T-helper 2 cell treated with Interferon-gamma antibody and Interleukin-4, amounts not matched to agents 5 μg/mL and 100 μg/mL, for 36 hours (primary cell): ENCODE results near the gene INPP5D.

Experiments used
- DNase-seq: peaks from one replicate; pipeline ENCODE4 v3.0.0; 2021; ENCODE audit warnings: low spot score
- H3K27ac Mint-ChIP-seq: one replicate; pipeline ENCODE4 v1.8.0; 2021; ENCODE audit warnings: mild to moderate bottlenecking, mixed read lengths
- H3K27me3 Mint-ChIP-seq: one replicate; pipeline ENCODE4 v1.8.0; 2021; ENCODE audit warnings: low read depth, mixed read lengths
- H3K36me3 Mint-ChIP-seq: one replicate; pipeline ENCODE4 v1.8.0; 2021; ENCODE audit warnings: low read depth, mixed read lengths
- H3K4me1 Mint-ChIP-seq: one replicate; pipeline ENCODE4 v1.8.0; 2021; ENCODE audit warnings: low read depth, mixed read lengths
- H3K4me3 Mint-ChIP-seq: one replicate; pipeline ENCODE4 v1.8.0; 2022; ENCODE audit warnings: mild to moderate bottlenecking, moderate library complexity, mixed read lengths
- H3K9me3 Mint-ChIP-seq: one replicate; pipeline ENCODE4 v1.8.0; 2021; ENCODE audit warnings: mixed read lengths

Gene INPP5D

DNA sequence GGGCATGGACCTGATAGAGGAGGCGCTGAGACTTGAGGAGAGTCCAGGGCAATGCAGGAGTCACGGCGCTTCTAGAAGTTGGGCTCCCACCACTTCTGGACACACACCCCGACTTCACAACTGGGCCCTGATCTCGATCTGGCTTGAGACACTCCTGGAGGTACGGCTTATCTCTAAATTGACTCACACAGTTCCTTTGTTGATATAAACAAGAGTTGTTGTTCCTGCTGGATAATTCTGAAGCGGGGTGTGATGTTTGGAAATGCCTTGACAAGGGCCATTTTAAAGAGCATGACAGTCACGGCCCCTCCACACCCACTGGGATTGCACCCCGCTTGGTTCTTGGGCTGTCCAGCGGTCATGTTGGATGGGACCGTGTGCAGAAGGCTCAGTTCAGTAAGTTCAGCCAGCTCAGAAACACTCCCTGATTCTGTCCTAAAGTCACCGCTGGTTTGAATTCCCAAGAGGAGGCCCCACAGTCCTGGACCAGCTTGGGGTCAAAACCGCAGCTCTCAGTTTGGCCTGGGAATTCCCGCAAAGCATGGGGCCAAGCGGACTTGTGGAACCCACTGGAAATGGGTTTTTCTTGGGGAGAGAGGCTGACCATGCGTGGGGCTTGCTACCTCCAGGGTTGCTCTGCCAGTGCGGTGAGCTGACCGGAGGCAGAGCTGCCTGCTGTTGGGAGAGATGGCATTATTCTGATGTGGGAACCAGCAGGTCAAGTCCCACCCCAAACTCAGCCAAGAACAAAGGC, 37.0 kb upstream of the INPP5D start:
- Mint-ChIP-seq H3K27ac (no peak overlapping the region), H3K36me3 (no peaks in the 10 kb centered on the region), H3K9me3 (no peaks in the 10 kb centered on the region), H3K4me1 (no peaks in the 10 kb centered on the region), H3K27me3 (peaks cover 6% of the 10 kb centered on the region), H3K4me3 (no peak overlapping the region)
- DNase-seq, result no peak

DNA sequence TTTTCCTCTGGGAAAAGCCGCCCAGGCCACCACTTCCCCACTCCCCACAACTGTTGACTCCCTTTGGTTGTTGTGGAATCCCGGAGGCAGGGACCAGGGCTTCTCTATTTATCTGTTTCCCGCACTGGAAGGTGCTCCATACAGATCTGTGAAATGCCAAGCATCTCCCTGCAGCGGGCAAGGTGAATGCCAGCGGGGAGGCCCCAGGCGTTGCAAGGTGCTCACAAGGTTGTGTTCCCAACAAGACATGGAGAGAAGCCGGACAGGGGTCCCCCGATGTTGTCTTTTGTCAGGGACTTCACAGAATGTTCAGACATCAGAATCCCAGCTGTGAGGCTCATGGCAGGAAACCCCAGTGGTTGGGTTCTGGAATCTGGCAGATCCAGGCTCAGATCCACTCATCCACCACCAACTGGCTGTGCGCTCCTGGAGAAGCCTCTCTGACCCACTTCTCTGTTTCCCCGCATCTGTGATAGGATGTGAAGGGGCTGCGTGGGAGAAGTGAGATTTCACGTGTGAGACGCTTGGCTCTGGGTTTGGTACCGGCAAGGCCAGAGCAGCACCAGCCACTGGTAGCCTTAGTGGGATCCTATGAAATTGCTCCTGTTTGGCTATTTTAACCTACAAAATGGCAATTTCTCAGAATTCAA, 36.3 kb upstream of the INPP5D start:
- no peak for DNase-seq
- Mint-ChIP-seq H3K27me3 (peaks cover 6% of the 10 kb centered on the region), H3K4me3 (no peak overlapping the region), H3K4me1 (no peaks in the 10 kb centered on the region), H3K36me3 (no peaks in the 10 kb centered on the region), H3K9me3 (no peaks in the 10 kb centered on the region), H3K27ac (no peak overlapping the region)

DNA sequence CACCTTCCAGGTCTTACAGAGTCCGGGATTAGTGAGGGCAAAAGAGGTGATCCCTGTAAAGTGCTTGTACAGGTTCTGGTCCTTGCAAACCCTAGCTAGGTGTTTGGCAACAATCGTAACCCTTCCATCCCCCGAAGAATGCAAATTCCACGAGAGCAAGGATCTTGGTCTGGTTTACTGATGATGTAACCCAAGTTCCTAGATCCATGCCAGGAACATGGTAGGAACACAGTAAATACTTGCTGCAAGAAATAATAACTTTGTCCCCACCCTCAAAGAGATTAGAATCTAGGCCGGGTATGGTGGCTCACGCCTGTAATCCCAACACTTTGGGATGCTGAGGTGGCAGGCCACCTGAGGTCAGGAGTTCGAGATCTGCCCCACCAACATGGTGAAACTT, 34.4 kb upstream of the INPP5D start:
- no peaks in the 10 kb centered on the region for H3K4me1 Mint-ChIP-seq
- no peaks in the 10 kb centered on the region for H3K36me3 Mint-ChIP-seq
- no peaks in the 10 kb centered on the region for H3K9me3 Mint-ChIP-seq
- H3K4me3 Mint-ChIP-seq, result no peak overlapping the region
- peaks cover 9% of the 10 kb centered on the region for H3K27me3 Mint-ChIP-seq
- H3K27ac Mint-ChIP-seq, result no peak overlapping the region
- no peak for DNase-seq

DNA sequence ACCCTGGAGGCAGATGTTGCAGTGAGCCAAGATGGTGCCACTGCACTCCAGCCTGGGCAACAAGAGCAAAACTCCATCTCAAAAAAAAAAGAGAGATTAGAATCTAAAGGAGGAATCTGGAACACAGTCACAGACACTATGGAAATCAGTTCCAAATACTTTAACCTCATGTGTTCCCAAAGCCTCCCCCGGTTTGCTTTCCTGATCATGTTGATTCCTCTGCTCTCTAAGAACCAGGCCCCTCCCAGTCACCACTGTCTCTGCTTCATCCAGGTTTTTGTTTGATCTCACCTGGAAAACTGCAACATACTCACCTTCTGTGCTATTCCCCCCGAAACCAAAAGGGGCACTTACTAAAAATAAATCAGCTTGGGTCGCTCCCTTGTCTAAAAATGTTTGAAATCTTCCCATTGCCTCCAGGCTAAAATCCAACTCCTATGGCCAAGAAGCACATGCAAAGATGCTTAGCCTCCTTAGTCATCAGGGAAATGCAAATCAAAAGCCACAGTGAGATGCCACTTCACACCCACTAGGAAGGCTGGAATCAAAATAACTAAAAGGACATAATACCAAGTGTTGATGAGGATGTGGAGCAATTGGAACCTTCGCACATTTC, 33.8 kb upstream of the INPP5D start:
- H3K9me3 Mint-ChIP-seq, result no peaks in the 10 kb centered on the region
- DNase-seq, result no peak
- no peaks in the 10 kb centered on the region for H3K36me3 Mint-ChIP-seq
- no peak overlapping the region for H3K27ac Mint-ChIP-seq
- no peak overlapping the region for H3K4me3 Mint-ChIP-seq
- H3K4me1 Mint-ChIP-seq, result no peaks in the 10 kb centered on the region
- H3K27me3 Mint-ChIP-seq, result peaks cover 9% of the 10 kb centered on the region

DNA sequence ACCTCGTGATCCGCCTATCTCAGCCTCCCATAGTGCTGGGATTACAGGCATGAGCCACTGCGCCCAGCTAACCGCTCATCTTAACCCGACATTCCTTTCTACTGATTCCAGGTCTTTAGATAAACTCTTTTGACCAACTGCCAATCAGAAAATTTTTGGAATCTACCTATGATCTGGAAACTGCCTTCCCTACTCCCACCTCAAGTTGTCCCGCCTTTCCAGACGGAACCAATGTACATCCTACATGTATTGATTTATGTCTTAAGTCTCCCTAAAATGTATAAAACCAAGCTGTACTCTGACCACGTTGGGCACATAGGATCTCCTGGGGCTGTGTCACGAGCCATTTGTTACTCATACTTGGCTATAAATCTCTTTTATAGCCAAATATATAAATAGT, 30.8 kb upstream of the INPP5D start:
- no peak for DNase-seq
- no peak overlapping the region for H3K4me3 Mint-ChIP-seq
- peaks cover 9% of the 10 kb centered on the region for H3K27me3 Mint-ChIP-seq
- no peak overlapping the region for H3K27ac Mint-ChIP-seq
- H3K36me3 Mint-ChIP-seq, result no peaks in the 10 kb centered on the region
- H3K4me1 Mint-ChIP-seq, result no peaks in the 10 kb centered on the region
- H3K9me3 Mint-ChIP-seq, result no peaks in the 10 kb centered on the region

DNA sequence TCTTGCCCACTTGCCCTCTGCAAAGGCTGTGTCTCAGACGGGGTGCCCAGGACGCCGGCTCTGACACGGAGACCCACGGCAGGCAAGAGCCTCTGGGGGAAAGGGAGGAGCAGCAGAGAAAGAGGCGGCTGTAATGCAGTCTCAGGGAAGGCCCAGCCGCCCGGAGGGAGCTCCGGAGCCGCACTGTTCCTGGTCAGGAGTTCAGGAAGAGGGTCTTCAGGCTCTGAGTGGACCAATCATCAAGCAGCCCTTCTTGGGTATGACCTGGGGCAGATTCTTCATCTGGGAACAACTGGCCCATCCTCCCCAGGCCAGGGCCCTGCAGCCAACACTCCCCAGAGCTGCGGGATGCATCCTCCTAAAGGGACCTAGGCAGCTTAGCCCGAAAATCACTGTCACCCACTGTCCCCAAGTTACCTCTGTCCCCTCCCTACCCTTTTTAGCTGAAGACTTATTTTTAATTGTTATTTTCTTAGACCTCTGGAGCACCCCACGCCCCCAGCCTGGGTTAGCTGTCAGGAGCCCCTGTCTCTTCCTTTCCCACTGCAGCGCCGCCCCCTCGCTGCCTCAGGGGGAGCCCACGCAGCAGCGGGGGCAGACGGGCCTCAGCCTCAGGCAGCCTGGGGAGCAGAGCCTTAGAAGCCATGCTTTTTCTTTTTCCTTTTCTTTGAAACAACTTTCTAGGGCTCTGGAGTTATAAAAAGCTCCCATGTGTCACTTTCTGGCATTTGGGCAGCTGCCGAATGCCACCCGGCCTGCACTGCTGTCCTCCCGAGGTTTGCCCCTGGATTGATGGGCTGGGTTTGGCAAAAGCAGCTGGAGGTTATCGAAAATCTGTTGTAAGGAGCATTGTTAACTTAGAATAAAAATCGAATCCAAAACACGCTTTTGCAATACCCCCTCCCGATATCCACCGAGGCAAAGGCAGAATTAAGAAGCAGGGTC, 28.3 kb upstream of the INPP5D start:
- DNase-seq, result no peak
- H3K4me1 Mint-ChIP-seq, result no peaks in the 10 kb centered on the region
- H3K27me3 Mint-ChIP-seq, result peaks cover 6% of the 10 kb centered on the region

DNA sequence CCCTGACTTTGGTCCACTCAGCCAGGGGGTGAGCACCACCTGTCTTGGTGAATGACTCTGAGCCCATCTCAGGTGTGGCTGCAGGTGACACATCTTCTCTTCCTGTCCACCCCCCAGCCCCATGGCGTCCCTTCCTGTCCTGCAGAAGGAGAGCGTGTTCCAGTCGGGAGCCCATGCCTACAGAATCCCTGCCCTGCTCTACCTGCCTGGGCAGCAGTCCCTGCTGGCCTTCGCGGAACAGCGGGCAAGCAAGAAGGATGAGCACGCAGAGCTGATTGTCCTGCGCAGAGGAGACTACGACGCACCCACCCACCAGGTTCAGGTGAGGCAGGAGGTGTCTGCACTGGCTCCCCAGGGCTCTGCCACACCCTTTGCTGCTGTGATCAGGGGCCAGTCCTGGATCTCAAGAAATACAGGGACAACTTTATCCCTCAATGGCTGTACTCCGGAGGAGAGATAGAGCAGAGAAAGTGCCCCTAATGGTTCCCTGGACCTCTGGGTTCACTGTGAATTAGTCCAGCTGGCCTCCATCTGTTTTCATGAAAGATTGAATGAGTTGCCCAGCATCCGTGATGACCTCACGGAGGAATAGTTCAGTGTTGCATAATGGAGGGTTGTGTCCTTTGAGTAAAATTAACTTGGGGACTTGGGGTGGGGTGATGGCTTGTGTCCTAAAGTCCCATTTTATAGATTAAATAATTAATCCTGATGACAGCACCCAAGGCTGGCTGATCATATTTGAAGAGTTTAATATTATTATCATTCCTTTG, 27.4 kb upstream of the INPP5D start, which contains the start of gene NEU2:
TSS of gene NEU2 (plus strand) at position 122 of the 770 bp plus-strand sequence. CDS start at position 122, 0 bp downstream.
- Mint-ChIP-seq H3K36me3 (no peaks in the 10 kb centered on the region), H3K27ac (no peak within 1 kb of the TSS), H3K9me3 (no peaks in the 10 kb centered on the region), H3K4me1 (no peaks in the 10 kb centered on the region), H3K27me3 (peaks cover 6% of the 10 kb centered on the region), H3K4me3 (no peak within 1 kb of the TSS)
- no peak for DNase-seq

More for the DNA sequence above, 28.3 kb upstream of the INPP5D start:
- no peaks in the 10 kb centered on the region for H3K36me3 Mint-ChIP-seq
- no peak overlapping the region for H3K4me3 Mint-ChIP-seq
- no peaks in the 10 kb centered on the region for H3K9me3 Mint-ChIP-seq
- H3K27ac Mint-ChIP-seq, result no peak overlapping the region

DNA sequence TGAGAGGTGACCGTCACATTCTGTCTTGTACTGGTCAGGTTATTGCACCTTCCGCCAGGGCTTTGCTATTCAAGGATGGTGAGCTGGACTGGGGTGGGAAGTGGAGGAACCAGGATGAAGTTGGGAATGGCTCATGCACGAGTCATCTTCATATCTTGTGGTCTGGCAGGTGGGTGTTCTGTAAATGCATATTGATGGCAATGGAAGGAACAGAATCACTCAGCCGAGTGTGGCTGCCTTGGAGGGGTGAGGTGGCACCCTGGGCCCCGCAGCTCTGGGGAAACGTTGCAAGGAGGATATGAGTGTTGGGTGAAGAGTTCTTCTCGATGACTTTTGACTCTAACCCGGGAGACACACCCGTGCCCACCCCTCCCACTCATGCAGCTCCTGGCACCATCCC, 26.5 kb upstream of the INPP5D start:
- Mint-ChIP-seq H3K4me3 (no peak overlapping the region), H3K9me3 (no peaks in the 10 kb centered on the region), H3K27me3 (peaks cover 3% of the 10 kb centered on the region), H3K4me1 (no peaks in the 10 kb centered on the region), H3K36me3 (no peaks in the 10 kb centered on the region), H3K27ac (no peak overlapping the region)
- no peak for DNase-seq

DNA sequence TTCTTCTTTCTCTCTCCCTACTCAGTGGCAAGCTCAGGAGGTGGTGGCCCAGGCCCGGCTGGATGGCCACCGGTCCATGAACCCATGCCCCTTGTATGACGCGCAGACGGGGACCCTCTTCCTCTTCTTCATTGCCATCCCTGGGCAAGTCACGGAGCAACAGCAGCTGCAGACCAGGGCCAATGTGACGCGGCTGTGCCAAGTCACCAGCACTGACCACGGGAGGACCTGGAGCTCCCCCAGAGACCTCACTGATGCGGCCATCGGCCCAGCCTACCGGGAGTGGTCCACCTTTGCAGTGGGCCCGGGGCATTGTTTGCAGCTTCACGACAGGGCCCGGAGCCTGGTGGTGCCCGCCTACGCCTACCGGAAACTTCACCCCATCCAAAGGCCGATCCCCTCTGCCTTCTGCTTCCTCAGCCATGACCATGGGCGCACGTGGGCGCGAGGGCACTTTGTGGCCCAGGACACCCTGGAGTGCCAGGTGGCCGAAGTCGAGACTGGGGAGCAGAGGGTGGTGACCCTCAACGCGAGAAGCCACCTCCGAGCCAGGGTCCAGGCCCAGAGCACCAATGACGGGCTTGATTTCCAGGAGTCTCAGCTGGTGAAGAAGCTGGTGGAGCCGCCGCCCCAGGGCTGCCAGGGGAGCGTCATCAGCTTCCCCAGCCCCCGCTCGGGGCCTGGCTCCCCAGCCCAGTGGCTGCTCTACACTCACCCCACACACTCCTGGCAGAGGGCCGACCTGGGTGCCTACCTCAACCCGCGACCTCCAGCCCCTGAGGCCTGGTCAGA, 25.9 kb upstream of the INPP5D start:
- H3K36me3 Mint-ChIP-seq, result no peaks in the 10 kb centered on the region
- no peak overlapping the region for H3K4me3 Mint-ChIP-seq
- DNase-seq, result no peak
- no peaks in the 10 kb centered on the region for H3K4me1 Mint-ChIP-seq
- no peak overlapping the region for H3K27ac Mint-ChIP-seq
- peaks cover 2% of the 10 kb centered on the region for H3K27me3 Mint-ChIP-seq
- H3K9me3 Mint-ChIP-seq, result no peaks in the 10 kb centered on the region

DNA sequence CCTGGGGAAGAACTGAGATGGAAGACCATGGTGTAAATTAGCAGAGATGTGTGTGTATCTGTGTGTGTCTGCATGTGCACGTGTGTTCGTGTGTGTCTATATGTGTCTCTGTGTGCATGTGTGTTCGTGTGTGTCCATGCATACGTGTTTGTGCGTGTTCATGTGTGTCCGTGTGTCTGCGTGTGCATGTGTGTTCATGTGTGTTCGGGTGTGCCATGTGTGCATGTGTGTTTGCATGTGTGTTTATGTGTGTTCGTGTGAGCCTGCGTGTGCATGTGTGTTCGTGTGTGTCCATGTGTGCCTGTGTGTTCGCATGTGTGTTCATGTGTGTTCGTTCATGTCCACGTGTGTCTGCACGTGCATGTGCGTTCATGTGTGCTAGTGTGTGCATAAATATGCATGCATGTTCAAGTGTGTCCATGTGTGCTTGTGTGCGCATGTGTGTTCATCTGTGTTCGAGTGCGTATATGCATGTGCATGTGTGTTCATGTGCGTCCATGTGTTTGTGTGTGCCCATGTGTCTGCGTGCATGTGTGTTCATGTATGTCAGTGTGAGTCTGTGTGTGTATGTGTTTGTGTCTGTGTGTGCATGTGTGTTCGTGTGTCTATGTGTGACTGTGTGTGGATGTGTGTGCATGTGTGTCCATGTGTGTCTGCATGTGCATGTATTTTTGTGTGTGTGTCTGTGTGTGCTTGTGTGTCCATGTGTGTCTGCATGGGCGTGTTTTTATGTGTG, 24.5 kb upstream of the INPP5D start:
- H3K27ac Mint-ChIP-seq, result no peak overlapping the region
- H3K36me3 Mint-ChIP-seq, result no peaks in the 10 kb centered on the region
- H3K4me1 Mint-ChIP-seq, result no peaks in the 10 kb centered on the region
- H3K27me3 Mint-ChIP-seq, result no peaks in the 10 kb centered on the region
- DNase-seq, result no peak
- H3K9me3 Mint-ChIP-seq, result no peaks in the 10 kb centered on the region
- no peak overlapping the region for H3K4me3 Mint-ChIP-seq

DNA sequence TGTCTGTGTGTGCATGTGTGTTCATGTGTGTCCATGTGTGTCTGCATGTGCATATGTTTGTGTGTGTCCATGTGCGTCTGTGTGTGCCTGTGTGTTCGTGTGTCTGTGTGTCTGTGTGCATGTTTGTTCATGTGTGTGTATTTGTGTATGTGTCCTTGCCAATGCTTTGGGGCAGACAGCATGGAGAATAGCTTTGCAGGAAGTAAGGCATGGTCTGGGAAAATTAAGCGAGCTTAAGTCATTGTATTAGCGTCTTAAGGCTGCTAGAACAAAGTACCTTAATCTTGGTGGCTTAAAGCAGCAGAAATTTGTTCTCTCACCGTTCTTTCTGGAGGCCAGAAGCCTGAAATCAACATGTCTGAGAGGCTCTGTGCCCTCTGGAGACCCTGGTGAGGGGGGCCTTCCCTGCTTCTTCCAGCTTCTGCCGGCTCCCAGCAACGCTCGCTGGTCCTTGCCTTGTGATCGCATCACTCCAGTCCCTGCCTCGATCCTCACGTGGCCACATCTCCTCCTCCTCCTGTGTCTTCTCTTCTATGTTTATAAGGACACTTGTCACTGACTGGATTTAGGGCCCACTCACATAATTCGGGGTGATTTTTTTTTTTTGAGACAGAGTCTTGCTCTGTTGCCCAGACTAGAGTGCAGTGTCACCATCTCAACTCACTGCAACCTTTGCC, 23.8 kb upstream of the INPP5D start:
- Mint-ChIP-seq H3K4me3 (no peak overlapping the region), H3K36me3 (no peaks in the 10 kb centered on the region), H3K27me3 (no peaks in the 10 kb centered on the region), H3K4me1 (no peaks in the 10 kb centered on the region), H3K9me3 (no peaks in the 10 kb centered on the region), H3K27ac (no peak overlapping the region)
- DNase-seq, result no peak

DNA sequence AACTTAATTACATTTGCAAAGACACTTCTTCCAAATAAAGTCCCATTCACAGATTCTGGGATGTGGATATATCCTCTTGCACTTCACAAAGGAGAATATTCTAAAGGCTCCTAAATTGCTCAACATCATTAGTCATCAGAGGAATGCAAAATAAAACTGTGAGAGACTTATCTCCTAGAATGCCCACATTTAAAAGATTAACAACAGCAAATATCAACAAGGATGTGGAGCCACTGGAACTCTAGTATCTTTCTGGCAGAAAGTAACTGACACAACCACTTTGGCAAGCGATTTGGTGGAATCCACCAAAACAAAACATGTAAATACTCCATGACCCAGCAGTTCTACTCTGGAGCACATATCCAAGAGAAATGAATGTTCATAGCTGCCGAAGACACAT, 23.1 kb upstream of the INPP5D start:
- no peak for DNase-seq
- Mint-ChIP-seq H3K27ac (no peak overlapping the region), H3K36me3 (no peaks in the 10 kb centered on the region), H3K27me3 (no peaks in the 10 kb centered on the region), H3K4me3 (no peak overlapping the region), H3K9me3 (no peaks in the 10 kb centered on the region), H3K4me1 (no peaks in the 10 kb centered on the region)
